Neural progenitor cell (in vitro differentiated cells): ENCODE data around the gene HOXA1.

Experiments
- EZH2phosphoT487 ChIP-seq: fragments of 200-600 bp; sonication (generic); IDR thresholded peaks from 2 replicates; pipeline ENCODE4 v1.6.1; 2017; ENCODE audit warnings: antibody characterized with exemption
- TF ChIP-seq, protein P1 (sequence below): fragments of 200-600 bp; sonication (generic); IDR thresholded peaks from 2 replicates; pipeline ENCODE4 v1.5.1; 2017; ENCODE audit warnings: antibody characterized with exemption, mild to moderate bottlenecking

DNA sequence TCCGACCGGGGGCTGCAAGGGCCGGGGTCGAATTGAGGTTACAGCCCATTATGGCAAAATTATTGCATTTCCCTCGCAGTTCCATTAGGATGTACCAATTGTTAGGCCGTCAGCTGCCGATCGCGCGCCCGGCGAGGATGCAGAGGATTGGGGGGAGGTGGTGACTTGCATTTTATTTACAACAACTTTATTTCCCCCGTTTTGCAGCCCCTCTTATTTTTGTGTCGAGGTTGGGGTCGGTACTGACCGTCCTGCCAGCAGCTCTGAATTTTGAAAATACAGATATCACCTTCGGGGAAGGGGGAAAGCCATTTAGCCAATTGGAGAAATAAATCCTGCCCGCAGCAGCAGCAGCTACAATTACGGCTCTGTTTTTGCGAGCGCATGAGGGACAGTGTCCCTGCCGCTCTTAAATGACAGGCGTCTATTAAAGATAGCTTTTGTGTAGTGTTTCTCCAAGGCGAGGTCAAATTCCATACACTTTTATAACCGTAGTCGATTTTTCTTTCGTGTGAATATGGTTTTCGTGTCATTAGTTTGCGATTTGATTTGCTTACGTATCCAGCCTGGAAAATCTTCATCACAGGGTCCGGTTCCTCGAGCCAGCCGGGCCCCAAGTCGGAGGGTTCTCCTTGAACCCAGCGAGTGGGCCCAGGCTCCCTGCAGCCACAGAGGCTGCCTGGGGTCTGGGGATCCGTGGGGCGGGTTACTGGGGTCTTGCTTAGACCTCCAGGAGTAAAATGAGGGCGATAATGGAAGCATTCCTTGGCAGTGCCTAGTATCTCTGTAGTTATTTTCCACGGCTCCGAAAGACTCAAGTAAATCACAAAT lies 48.4 kb upstream of the HOXA1 start:
- TF ChIP-seq, protein P1, sequence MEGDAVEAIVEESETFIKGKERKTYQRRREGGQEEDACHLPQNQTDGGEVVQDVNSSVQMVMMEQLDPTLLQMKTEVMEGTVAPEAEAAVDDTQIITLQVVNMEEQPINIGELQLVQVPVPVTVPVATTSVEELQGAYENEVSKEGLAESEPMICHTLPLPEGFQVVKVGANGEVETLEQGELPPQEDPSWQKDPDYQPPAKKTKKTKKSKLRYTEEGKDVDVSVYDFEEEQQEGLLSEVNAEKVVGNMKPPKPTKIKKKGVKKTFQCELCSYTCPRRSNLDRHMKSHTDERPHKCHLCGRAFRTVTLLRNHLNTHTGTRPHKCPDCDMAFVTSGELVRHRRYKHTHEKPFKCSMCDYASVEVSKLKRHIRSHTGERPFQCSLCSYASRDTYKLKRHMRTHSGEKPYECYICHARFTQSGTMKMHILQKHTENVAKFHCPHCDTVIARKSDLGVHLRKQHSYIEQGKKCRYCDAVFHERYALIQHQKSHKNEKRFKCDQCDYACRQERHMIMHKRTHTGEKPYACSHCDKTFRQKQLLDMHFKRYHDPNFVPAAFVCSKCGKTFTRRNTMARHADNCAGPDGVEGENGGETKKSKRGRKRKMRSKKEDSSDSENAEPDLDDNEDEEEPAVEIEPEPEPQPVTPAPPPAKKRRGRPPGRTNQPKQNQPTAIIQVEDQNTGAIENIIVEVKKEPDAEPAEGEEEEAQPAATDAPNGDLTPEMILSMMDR: no peak
- peak; percentile 24 for TF ChIP-seq EZH2phosphoT487
